OCI-LY7 (cell line): ENCODE data around the gene CTBP2. TPM values are rescaled to one million over a fixed set of nuclear protein-coding genes. Genes with fewer than 3 reads are reported as not detected.

Experiments
- BruUV-seq: library from RNA; stranded (reverse); fragments of 400-500 nt; replicated peaks from 2 replicates; lab custom pipeline; 2021; lab: Mats Ljungman, UMichigan
- CTCF ChIA-PET: fragments of 300-600 bp; sonication (Branson Sonifier 250); formaldehyde crosslinking; loops from one replicate; lab custom pipeline; 2022; ENCODE audit warnings: antibody characterized with exemption; ENCODE audit not compliant: unreplicated experiment; lab: Charles Lee
- POLR2A ChIA-PET: fragments of 300-600 bp; sonication (Branson Sonifier 250); formaldehyde crosslinking; loops from one replicate; lab custom pipeline; 2022; ENCODE audit warnings: antibody characterized with exemption; lab: Charles Lee
- DNase-seq: peaks from one replicate; pipeline ENCODE4 v3.0.0-alpha.2; 2015; ENCODE audit warnings: low spot score
- H2AFZ ChIP-seq: fragments of 200-600 bp; sonication (generic), shearing (Covaris generic); 2 replicates; pipeline ENCODE4 v1.6.1; 2014; ENCODE audit warnings: mild to moderate bottlenecking, antibody characterized with exemption, low read length, moderate library complexity
- H3K27ac ChIP-seq: fragments of 200-600 bp; sonication (generic); 2 replicates; pipeline ENCODE4 v1.5.1; 2014; ENCODE audit warnings: mixed run types, low read depth, mild to moderate bottlenecking, moderate library complexity, low read length, inconsistent platforms; ENCODE audit not compliant: poor library complexity, severe bottlenecking
- H3K36me3 ChIP-seq: fragments of 200-600 bp; sonication (generic); 2 replicates; pipeline ENCODE4 v1.6.1; 2014; ENCODE audit warnings: mild to moderate bottlenecking, antibody characterized with exemption, low read length, moderate library complexity, mixed read lengths; ENCODE audit not compliant: insufficient read depth
- H3K4me1 ChIP-seq: fragments of 200-600 bp; sonication (generic); 2 replicates; pipeline ENCODE4 v1.5.1; 2014; ENCODE audit warnings: mild to moderate bottlenecking, low read length; ENCODE audit not compliant: insufficient read depth, poor library complexity, severe bottlenecking
- H3K4me2 ChIP-seq: fragments of 200-600 bp; sonication (generic); 2 replicates; pipeline ENCODE4 v1.6.1; 2014; ENCODE audit warnings: mild to moderate bottlenecking, low read length
- H3K4me3 ChIP-seq: fragments of 200-600 bp; sonication (generic); 2 replicates; pipeline ENCODE4 v1.5.1; 2014; ENCODE audit warnings: mild to moderate bottlenecking, low read depth, low read length; ENCODE audit not compliant: poor library complexity, severe bottlenecking
- H3K79me2 ChIP-seq: fragments of 200-600 bp; sonication (generic); 2 replicates; pipeline ENCODE4 v1.6.1; 2016; ENCODE audit warnings: low read depth, mild to moderate bottlenecking, low read length, moderate library complexity, mixed read lengths; ENCODE audit not compliant: insufficient read depth
- H3K9me2 ChIP-seq: fragments of 200-600 bp; sonication (generic); 2 replicates; pipeline ENCODE4 v1.6.1; 2016; ENCODE audit warnings: mild to moderate bottlenecking, low read length, mixed read lengths; ENCODE audit not compliant: insufficient read depth
- H3K9me3 ChIP-seq: fragments of 200-600 bp; sonication (generic); 2 replicates; pipeline ENCODE4 v1.6.1; 2014; ENCODE audit warnings: mild to moderate bottlenecking, mixed run types, low read length, mixed read lengths
- H4K20me1 ChIP-seq: fragments of 200-600 bp; sonication (generic); 2 replicates; pipeline ENCODE4 v1.6.1; 2014; ENCODE audit warnings: mild to moderate bottlenecking, antibody characterized with exemption, low read length, moderate library complexity, mixed read lengths; ENCODE audit not compliant: insufficient read depth
- CTCF ChIP-seq: fragments of 200-600 bp; sonication (generic); conservative IDR thresholded peaks from 2 replicates; pipeline ENCODE4 v1.5.1; 2014; ENCODE audit warnings: mild to moderate bottlenecking, antibody characterized with exemption, low read length, moderate library complexity, mixed read lengths
- EZH2phosphoT487 ChIP-seq: fragments of 200-600 bp; sonication (generic); IDR thresholded peaks from 2 replicates; pipeline ENCODE4 v1.6.1; 2018; ENCODE audit warnings: low read depth, borderline replicate concordance, mild to moderate bottlenecking, mixed run types, antibody characterized with exemption, low read length, moderate library complexity, mixed read lengths
- intact Hi-C: fragments of 100-400 bp; cut with micrococcal nuclease; formaldehyde crosslinking; loops from one replicate; pipeline ENCODE4 v1.10.0; 2022; ENCODE audit not compliant: unreplicated experiment
- total RNA-seq, 2 experiments: library from RNA; depleted of rRNA in 1 of 2; stranded (reverse); fragments of >200 nt in 1 of 2; shearing (Covaris generic) in 1 of 2; gene quantifications; 2 replicates each; pipeline ENCODE4 v1.2.3, GENCODE V29; 2014 to 2022

CTBP2 gene
- total RNA-seq, 2 experiments from 2014 or later, result not detected

DNA sequence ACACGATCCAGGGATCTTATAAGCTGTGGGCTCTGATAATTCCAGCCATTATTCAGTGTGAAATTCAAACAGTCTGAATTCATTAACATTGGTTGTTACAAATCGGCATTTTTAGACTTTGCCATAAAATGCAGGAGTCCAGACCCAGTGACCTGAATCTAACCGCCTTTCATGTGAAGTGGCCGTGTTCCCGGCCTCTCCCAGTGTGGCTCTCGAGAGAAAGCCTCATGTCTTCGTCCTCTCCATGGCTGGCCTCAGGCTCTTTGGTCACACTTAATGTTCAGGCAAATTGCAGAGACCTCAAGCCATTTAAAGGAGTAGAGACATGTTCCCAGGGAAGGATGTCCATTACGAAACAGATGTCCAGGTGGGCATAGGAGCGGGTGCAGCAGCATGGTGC is 59.3 kb downstream of the CTBP2 start:
- no TSS peak for BruUV-seq
- DNase-seq, result no peak
- H3K9me2 ChIP-seq, result no peaks in the 10 kb centered on the region
- H3K27ac ChIP-seq, result no peak overlapping the region
- no peaks in the 10 kb centered on the region for H3K4me1 ChIP-seq
- H3K36me3 ChIP-seq, result no peaks in the 10 kb centered on the region
- H3K4me2 ChIP-seq, result no peak overlapping the region
- no peak overlapping the region for H2AFZ ChIP-seq
- POLR2A ChIA-PET, result no interaction called here
- no peaks in the 10 kb centered on the region for H3K9me3 ChIP-seq
- H3K4me3 ChIP-seq, result no peak overlapping the region
- no peaks in the 10 kb centered on the region for H3K79me2 ChIP-seq
- TF ChIP-seq EZH2phosphoT487, result no peak
- TF ChIP-seq CTCF, result no peak
- H4K20me1 ChIP-seq, result no peaks in the 10 kb centered on the region
- intact Hi-C loops, result no loop called here
- CTCF ChIA-PET, result no interaction called here

DNA sequence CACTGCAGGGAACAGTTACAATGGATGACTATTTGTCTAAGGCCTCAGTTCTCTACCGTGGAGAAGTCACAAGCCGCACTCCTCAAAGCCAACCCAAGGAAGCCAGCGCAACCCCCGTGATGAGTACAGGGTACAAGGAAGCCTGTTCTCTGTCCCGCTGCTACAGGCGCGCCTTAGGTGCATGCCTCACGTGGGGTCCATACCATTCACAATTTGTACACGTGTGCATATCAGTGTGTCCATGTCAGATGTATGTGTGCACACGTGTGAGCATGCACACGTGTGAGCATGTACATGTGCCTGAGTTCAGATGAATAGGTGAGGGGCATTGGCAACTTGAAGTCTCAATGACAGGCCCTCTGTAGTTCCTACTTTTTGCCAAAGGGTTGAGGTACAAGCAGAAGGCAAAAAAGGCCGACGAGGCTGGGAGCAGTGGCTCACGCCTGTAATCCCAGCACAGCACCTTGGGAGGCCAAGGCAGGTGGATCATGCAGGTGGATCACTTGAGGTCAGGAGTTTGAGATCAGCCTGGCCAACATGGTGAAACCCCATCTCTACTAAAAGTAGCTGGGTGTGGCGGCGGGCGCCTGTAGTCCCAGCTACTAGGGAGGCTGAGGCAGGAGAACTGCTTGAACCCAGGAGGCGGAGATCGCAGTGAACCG is 62.8 kb downstream of the CTBP2 start:
- Histone ChIP-seq H3K4me3 (no peak overlapping the region), H3K4me2 (no peak overlapping the region), H3K4me1 (no peaks in the 10 kb centered on the region), H3K9me3 (no peaks in the 10 kb centered on the region), H4K20me1 (no peaks in the 10 kb centered on the region), H3K36me3 (no peaks in the 10 kb centered on the region), H3K9me2 (no peaks in the 10 kb centered on the region), H3K79me2 (no peaks in the 10 kb centered on the region), H2AFZ (no peak overlapping the region), H3K27ac (no peak overlapping the region)
- CTCF ChIA-PET, result no interaction called here
- POLR2A ChIA-PET, result interaction anchor here (1.2 kb wide), 1 partner anchor 8 kb away, joined by 8 read pairs; no protein-coding TSS in a partner anchor
- intact Hi-C loops, result no loop called here
- no peak for DNase-seq
- no peak for TF ChIP-seq CTCF
- TF ChIP-seq EZH2phosphoT487, result no peak
- no TSS peak for BruUV-seq

DNA sequence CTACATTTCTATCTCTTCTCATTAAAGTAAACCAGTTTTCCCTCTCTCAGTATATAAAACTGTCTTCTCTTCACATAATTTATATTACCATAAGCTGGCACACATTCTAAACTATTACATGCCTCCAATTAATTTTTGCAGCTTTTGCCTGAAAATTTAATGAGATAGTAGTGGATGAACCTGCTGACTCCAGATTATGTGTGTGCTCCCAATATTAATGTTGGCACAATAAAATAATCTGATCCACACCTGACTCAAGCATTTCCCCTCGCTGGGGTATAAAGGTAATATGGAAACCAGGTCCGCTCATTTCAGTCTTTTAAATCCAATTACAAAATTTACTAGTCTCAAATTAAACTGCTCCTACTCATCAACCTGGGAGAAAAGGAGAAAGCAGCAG is 63.4 kb downstream of the CTBP2 start:
- Histone ChIP-seq H3K36me3 (no peaks in the 10 kb centered on the region), H3K4me3 (no peak overlapping the region), H3K9me2 (no peaks in the 10 kb centered on the region), H2AFZ (no peak overlapping the region), H4K20me1 (no peaks in the 10 kb centered on the region), H3K27ac (no peak overlapping the region), H3K9me3 (no peaks in the 10 kb centered on the region), H3K4me1 (no peaks in the 10 kb centered on the region), H3K4me2 (no peak overlapping the region), H3K79me2 (no peaks in the 10 kb centered on the region)
- no peak for TF ChIP-seq CTCF
- no peak for TF ChIP-seq EZH2phosphoT487
- POLR2A ChIA-PET, result interaction anchor here (1.2 kb wide), 1 partner anchor 8 kb away, joined by 8 read pairs; no protein-coding TSS in a partner anchor
- no TSS peak for BruUV-seq
- CTCF ChIA-PET, result no interaction called here
- intact Hi-C loops, result no loop called here
- no peak for DNase-seq
